ENCODE measurements around the gene MYO5A. TPM values are rescaled to one million over a fixed set of nuclear protein-coding genes. Genes with fewer than 3 reads are reported as not detected.
"Not testable (repeated sequence)": the region's sequence is repeated elsewhere in the genome, so short reads cannot be mapped to it uniquely, and the experiment has no call there.

MYO5A gene
- total and polyA plus RNA-seq, 5 donors from 2014 or later, result 6.1 to 63.3 (median 13.2) TPM

DNA sequence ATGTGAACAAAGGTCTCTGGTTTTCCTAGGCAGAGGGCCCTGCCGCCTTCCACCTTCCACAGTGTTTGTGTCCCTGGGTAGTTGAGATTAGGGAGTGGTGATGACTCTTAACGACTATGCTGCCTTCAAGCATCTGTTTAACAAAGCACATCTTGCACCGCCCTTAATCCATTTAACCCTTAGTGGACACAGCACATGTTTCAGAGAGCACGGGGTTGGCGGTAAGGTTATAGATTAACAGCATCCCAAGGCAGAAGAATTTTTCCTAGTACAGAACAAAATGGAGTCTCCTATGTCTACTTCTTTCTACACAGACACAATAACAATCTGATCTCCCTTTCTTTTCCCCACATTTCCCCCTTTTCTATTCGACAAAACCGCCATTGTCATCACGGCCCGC lies 69.4 kb downstream of the MYO5A start:
- not testable (repeated sequence) for DNase-seq; H3K27ac ChIP-seq (ENCODE audit: insufficient read depth, low read length, poor library complexity, severe bottlenecking); H3K27me3 Mint-ChIP-seq; H3K4me3 Mint-ChIP-seq; H3K36me3 ChIP-seq (ENCODE audit: control insufficient read depth, insufficient read depth, low read length); H3K27me3 ChIP-seq (ENCODE audit: control insufficient read depth, insufficient read depth, low read length); H3K9me3 ChIP-seq (ENCODE audit: control insufficient read depth in 2 of 2, low read length in 2 of 2); H3K27ac Mint-ChIP-seq; ATAC-seq (ENCODE audit: low read depth in 2 of 2); H3K4me3 ChIP-seq (ENCODE audit: low read depth, low read length)
- Mint-ChIP-seq H3K4me1 (peaks cover 24 to 49% (median 30%) of the 10 kb centered on the region in 4 donors), H3K36me3 (peaks cover 29% of the 10 kb centered on the region), H3K9me3 (peaks cover 1 to 17% (median 7%) of the 10 kb centered on the region in 7 donors)
- H3K4me1 ChIP-seq (ENCODE audit: control insufficient read depth, insufficient read depth, low read length, poor library complexity, severe bottlenecking), result peaks cover 13% of the 10 kb centered on the region

DNA sequence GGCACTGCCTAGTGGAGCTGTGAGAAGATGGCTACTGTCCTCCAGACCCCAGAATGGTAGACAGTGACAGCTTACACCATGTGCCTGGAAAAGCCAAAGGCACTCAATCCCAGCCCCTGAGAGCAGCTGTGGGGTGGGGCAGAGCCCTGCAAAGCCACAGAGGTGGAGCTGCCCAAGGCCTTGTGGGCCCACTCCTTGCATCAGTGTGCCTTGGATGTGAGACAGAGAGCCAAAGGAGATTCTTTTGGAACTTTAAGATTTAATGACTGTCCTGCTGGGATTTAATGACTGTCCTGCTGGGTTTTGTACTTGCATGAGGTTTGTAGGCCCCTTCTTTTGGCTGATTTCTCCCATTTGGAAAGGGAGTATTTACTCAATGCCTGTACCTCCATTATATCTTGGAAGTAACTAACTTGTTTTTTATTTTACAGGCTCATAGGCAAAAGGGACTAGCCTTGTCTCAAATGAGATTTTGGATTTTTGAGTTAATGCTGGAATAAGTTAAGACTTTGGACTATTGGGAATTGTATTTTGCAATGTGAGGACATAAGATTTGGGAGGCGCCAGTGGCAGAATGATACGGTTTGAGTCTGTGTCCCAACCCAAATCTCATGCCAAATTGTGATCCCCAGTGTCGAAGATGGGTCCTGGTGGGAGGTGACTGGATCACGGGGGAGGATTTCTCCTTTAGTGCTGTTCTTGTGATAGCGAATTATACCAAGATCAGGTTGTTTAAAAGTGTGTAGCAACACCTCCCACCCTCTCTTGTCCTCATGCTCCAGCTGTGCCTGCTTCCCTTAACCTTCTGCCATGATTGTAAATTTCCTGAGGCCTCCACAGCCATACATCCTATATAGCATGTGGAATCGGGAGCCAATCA lies 80.4 kb downstream of the MYO5A start:
- ATAC-seq (ENCODE audit: low read depth in 2 of 2), result no peak
- Mint-ChIP-seq H3K4me1 (peaks cover 17 to 61% (median 41%) of the 10 kb centered on the region in 4 donors), H3K9me3 (peaks cover 0 to 6% (median 1%) of the 10 kb centered on the region in 7 donors), H3K36me3 (peaks cover 14% of the 10 kb centered on the region), H3K4me3 (no peak overlapping the region), H3K27ac (peak overlapping the region in 1 of 3 donors; percentile 84), H3K27me3 (no peaks in the 10 kb centered on the region)
- no peak overlapping the region for H3K4me3 ChIP-seq (ENCODE audit: low read depth, low read length)
- H3K36me3 ChIP-seq (ENCODE audit: control insufficient read depth, insufficient read depth, low read length), result no peaks in the 10 kb centered on the region
- peaks cover 0 to 4% of the 10 kb centered on the region in 2 experiments for H3K9me3 ChIP-seq (ENCODE audit: control insufficient read depth in 2 of 2, low read length in 2 of 2)
- H3K27me3 ChIP-seq (ENCODE audit: control insufficient read depth, insufficient read depth, low read length), result no peaks in the 10 kb centered on the region
- H3K4me1 ChIP-seq (ENCODE audit: control insufficient read depth, insufficient read depth, low read length, poor library complexity, severe bottlenecking), result no peaks in the 10 kb centered on the region
- DNase-seq, result no peak
- no peak overlapping the region for H3K27ac ChIP-seq (ENCODE audit: insufficient read depth, low read length, poor library complexity, severe bottlenecking)

DNA sequence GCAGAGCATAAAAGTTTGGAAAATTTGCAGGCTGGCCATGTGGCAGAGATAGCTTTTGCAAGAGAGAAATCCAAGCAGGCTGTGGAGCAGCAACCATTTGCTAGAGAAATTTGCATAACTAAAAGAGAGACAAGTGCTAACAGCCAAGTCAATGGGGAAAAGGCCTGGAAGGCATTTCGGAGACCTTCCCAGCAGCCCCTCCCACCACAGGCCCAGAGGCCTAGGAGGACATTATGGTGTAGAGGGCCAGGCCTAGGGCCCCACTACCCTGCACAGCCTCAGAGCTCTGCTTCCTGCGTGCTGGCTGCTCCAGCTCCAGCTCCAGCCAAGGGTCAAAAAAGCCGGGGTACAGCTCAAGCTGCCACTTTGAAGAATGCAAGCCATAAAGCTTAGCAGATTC lies 82.7 kb downstream of the MYO5A start:
- no peak overlapping the region for H3K4me3 Mint-ChIP-seq
- peaks cover 8% of the 10 kb centered on the region for H3K36me3 Mint-ChIP-seq
- peaks cover 21 to 59% (median 42%) of the 10 kb centered on the region in 4 donors for H3K4me1 Mint-ChIP-seq
- H3K4me1 ChIP-seq (ENCODE audit: control insufficient read depth, insufficient read depth, low read length, poor library complexity, severe bottlenecking), result no peaks in the 10 kb centered on the region
- H3K36me3 ChIP-seq (ENCODE audit: control insufficient read depth, insufficient read depth, low read length), result no peaks in the 10 kb centered on the region
- H3K27me3 ChIP-seq (ENCODE audit: control insufficient read depth, insufficient read depth, low read length), result no peaks in the 10 kb centered on the region
- no peak overlapping the region for H3K4me3 ChIP-seq (ENCODE audit: low read depth, low read length)
- H3K27ac ChIP-seq (ENCODE audit: insufficient read depth, low read length, poor library complexity, severe bottlenecking), result no peak overlapping the region
- no peaks in the 10 kb centered on the region for H3K9me3 ChIP-seq (ENCODE audit: control insufficient read depth in 2 of 2, low read length in 2 of 2)
- no peak for ATAC-seq (ENCODE audit: low read depth in 2 of 2)
- peak overlapping the region in 2 of 3 donors; percentile 10 to 13 for H3K27ac Mint-ChIP-seq
- H3K27me3 Mint-ChIP-seq, result no peaks in the 10 kb centered on the region
- peaks cover 0 to 1% (median 0%) of the 10 kb centered on the region in 7 donors for H3K9me3 Mint-ChIP-seq
- DNase-seq, result no peak

DNA sequence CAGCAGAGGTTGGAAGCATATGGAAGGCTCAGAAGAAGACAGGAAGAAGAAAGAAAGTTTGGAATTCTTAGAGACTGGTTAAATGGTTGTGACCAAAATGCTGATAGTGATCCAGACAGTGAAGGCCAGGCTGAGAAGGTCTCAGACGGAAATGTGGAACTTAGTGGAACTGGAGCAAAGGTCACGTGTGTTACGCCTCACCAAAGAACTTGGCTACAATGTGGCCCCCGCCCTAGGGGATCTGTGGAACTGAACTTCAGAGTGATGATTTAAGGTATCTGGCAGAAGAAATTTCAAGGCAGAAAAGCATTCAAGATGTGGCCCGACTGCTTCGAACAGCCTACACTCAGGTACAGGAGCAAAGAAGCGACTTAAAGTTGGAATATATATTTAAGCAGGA lies 83.1 kb downstream of the MYO5A start:
- Mint-ChIP-seq H3K36me3 (peaks cover 8% of the 10 kb centered on the region), H3K9me3 (peaks cover 0 to 1% (median 0%) of the 10 kb centered on the region in 7 donors), H3K27me3 (no peaks in the 10 kb centered on the region), H3K4me3 (no peak overlapping the region), H3K27ac (peak overlapping the region; percentile 10 to 84 (median 37)), H3K4me1 (peaks cover 25 to 60% (median 44%) of the 10 kb centered on the region in 4 donors)
- no peak overlapping the region for H3K27ac ChIP-seq (ENCODE audit: insufficient read depth, low read length, poor library complexity, severe bottlenecking)
- H3K4me1 ChIP-seq (ENCODE audit: control insufficient read depth, insufficient read depth, low read length, poor library complexity, severe bottlenecking), result no peaks in the 10 kb centered on the region
- no peaks in the 10 kb centered on the region for H3K36me3 ChIP-seq (ENCODE audit: control insufficient read depth, insufficient read depth, low read length)
- H3K4me3 ChIP-seq (ENCODE audit: low read depth, low read length), result no peak overlapping the region
- no peaks in the 10 kb centered on the region for H3K9me3 ChIP-seq (ENCODE audit: control insufficient read depth in 2 of 2, low read length in 2 of 2)
- DNase-seq (no peak), ATAC-seq (ENCODE audit: low read depth in 2 of 2) (no peak)
- H3K27me3 ChIP-seq (ENCODE audit: control insufficient read depth, insufficient read depth, low read length), result no peaks in the 10 kb centered on the region

DNA sequence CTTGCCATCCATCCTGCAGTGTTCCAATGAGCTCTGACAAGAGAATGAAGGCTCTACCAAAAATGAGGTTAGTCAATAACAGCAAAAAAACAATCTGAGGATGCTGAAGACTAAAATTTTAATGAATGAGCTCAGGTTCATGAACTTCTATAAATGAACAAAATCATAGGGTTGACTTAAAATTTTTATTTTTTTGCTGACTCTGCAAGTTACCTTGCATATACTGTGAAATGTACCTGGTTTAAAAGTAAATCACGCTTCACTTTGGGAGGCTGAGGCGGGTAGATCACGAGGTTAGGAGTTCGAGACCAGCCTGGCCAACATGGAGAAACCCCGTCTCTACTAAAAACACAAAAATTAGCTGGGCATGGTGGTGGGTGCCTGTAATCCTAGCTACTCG lies 85.5 kb downstream of the MYO5A start:
- H3K4me3 Mint-ChIP-seq; H3K4me1 ChIP-seq (ENCODE audit: control insufficient read depth, insufficient read depth, low read length, poor library complexity, severe bottlenecking); DNase-seq; ATAC-seq (ENCODE audit: low read depth in 2 of 2); H3K36me3 ChIP-seq (ENCODE audit: control insufficient read depth, insufficient read depth, low read length); H3K9me3 Mint-ChIP-seq; H3K9me3 ChIP-seq (ENCODE audit: control insufficient read depth in 2 of 2, low read length in 2 of 2); H3K4me3 ChIP-seq (ENCODE audit: low read depth, low read length); H3K27ac ChIP-seq (ENCODE audit: insufficient read depth, low read length, poor library complexity, severe bottlenecking); H3K27me3 Mint-ChIP-seq; H3K27me3 ChIP-seq (ENCODE audit: control insufficient read depth, insufficient read depth, low read length): not testable (repeated sequence)
- peaks cover 13% of the 10 kb centered on the region for H3K36me3 Mint-ChIP-seq
- H3K27ac Mint-ChIP-seq, result peak overlapping the region in 2 of 3 donors; percentile 6 to 40
- H3K4me1 Mint-ChIP-seq, result peaks cover 30 to 68% (median 48%) of the 10 kb centered on the region in 4 donors

DNA sequence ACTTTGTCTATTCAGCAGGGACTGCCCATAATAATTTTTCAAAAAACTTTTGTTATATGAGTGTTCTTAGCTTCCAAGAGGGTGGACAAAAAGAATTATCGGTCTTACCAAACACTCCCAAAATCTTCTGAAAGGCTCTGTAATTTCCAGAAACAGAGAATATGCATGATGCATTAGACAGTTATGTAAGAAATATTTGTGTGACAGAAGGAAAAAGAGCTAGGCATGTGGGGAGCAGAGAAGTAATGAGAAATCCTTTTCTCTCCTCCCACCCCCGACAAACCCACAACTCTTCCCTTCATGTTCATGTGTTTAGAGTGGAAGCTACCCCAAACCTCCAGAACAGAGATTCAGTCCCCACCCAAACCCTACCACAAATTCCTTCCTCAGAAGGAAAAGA lies 86.8 kb downstream of the MYO5A start:
- DNase-seq (no peak), ATAC-seq (ENCODE audit: low read depth in 2 of 2) (no peak)
- Histone ChIP-seq H3K4me3 (ENCODE audit: low read depth, low read length) (no peak overlapping the region), H3K27me3 (ENCODE audit: control insufficient read depth, insufficient read depth, low read length) (no peaks in the 10 kb centered on the region), H3K27ac (ENCODE audit: insufficient read depth, low read length, poor library complexity, severe bottlenecking) (no peak overlapping the region), H3K9me3 (ENCODE audit: control insufficient read depth in 2 of 2, low read length in 2 of 2) (no peaks in the 10 kb centered on the region), H3K4me1 (ENCODE audit: control insufficient read depth, insufficient read depth, low read length, poor library complexity, severe bottlenecking) (no peaks in the 10 kb centered on the region), H3K36me3 (ENCODE audit: control insufficient read depth, insufficient read depth, low read length) (peaks cover 2% of the 10 kb centered on the region)
- Mint-ChIP-seq H3K4me3 (no peak overlapping the region), H3K36me3 (peaks cover 8% of the 10 kb centered on the region), H3K9me3 (peaks cover 0 to 1% (median 0%) of the 10 kb centered on the region in 7 donors), H3K4me1 (peaks cover 20 to 64% (median 45%) of the 10 kb centered on the region in 4 donors), H3K27me3 (no peaks in the 10 kb centered on the region), H3K27ac (peak overlapping the region in 1 of 3 donors; percentile 29)

DNA sequence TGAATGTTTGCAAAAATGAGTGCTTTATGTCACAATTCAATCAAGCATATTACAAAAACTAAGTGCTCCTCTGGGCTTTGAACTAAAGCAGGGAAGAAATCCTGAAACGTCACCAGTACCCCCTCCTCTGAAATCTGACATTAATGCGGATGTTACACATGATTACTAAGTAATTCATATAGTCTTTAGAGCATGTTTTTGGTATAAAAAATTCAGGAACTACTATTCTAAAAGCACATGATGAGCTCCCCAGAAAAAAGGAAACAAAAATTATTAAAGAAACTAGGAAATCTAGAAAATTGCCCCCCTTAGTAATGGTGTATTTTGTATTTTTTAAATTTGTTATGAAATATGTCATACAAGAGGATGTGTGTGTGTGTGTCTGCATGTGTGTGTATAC lies 87.7 kb downstream of the MYO5A start:
- H3K4me1 ChIP-seq (ENCODE audit: control insufficient read depth, insufficient read depth, low read length, poor library complexity, severe bottlenecking), result no peaks in the 10 kb centered on the region
- Mint-ChIP-seq H3K9me3 (peaks cover 0 to 1% (median 0%) of the 10 kb centered on the region in 7 donors), H3K27ac (peak overlapping the region in 1 of 3 donors; percentile 29), H3K4me1 (peaks cover 26 to 63% (median 45%) of the 10 kb centered on the region in 4 donors), H3K27me3 (no peaks in the 10 kb centered on the region), H3K4me3 (no peak overlapping the region), H3K36me3 (peaks cover 8% of the 10 kb centered on the region)
- no peak for ATAC-seq (ENCODE audit: low read depth in 2 of 2)
- H3K27me3 ChIP-seq (ENCODE audit: control insufficient read depth, insufficient read depth, low read length), result no peaks in the 10 kb centered on the region
- no peaks in the 10 kb centered on the region for H3K9me3 ChIP-seq (ENCODE audit: control insufficient read depth in 2 of 2, low read length in 2 of 2)
- no peak overlapping the region for H3K27ac ChIP-seq (ENCODE audit: insufficient read depth, low read length, poor library complexity, severe bottlenecking)
- peaks cover 2% of the 10 kb centered on the region for H3K36me3 ChIP-seq (ENCODE audit: control insufficient read depth, insufficient read depth, low read length)
- H3K4me3 ChIP-seq (ENCODE audit: low read depth, low read length), result no peak overlapping the region
- no peak for DNase-seq

Measured in CD4-positive, CD25-positive, alpha-beta regulatory T cell (primary cell).